H1 (cell line): ENCODE data around the gene NT5DC1. TPM values are rescaled to one million over a fixed set of nuclear protein-coding genes. Genes with fewer than 3 reads are reported as not detected.

Experiments
- CTCF ChIA-PET: fragments of 300-600 bp; sonication (Branson Sonifier 250); formaldehyde crosslinking; loops from one replicate; lab custom pipeline; 2021; ENCODE audit not compliant: partially characterized antibody; lab: Charles Lee
- POLR2A ChIA-PET: fragments of 300-600 bp; sonication (Branson Sonifier 250); formaldehyde crosslinking; loops from one replicate; lab custom pipeline; 2021; ENCODE audit warnings: inconsistent platforms; ENCODE audit not compliant: partially characterized antibody; lab: Charles Lee
- DNase-seq, 2 experiments: peaks; one replicate each; pipeline versions ENCODE4 v3.0.0 to v3.0.0-alpha.2; 2010 to 2022; ENCODE audit warnings: low spot score in 2 of 2, low read depth in 1 of 2, mixed read lengths in 1 of 2
- FAIRE-seq: peaks from 2 replicates; lab custom pipeline; 2011; peaks lifted over from hg19 to GRCh38; lab: Jason Lieb, UNC
- H2AFZ ChIP-seq: 2 replicates; pipeline ENCODE4 v1.8.1; 2012; ENCODE audit warnings: low read length, inconsistent platforms
- H2AK5ac ChIP-seq: 2 replicates; pipeline ENCODE4 v1.6.1; 2013; ENCODE audit warnings: low read depth, low read length
- H2BK120ac ChIP-seq: replicated peaks from 2 replicates; pipeline ENCODE3; 2013; ENCODE audit warnings: low read depth, low read length, inconsistent platforms
- H2BK12ac ChIP-seq: 2 replicates; pipeline ENCODE4 v1.6.1; 2013; ENCODE audit warnings: low read depth, low read length
- H2BK15ac ChIP-seq: 2 replicates; pipeline ENCODE4 v1.6.1; 2013; ENCODE audit warnings: low read length
- H2BK20ac ChIP-seq: 2 replicates; pipeline ENCODE4 v1.6.1; 2013; ENCODE audit warnings: low read length
- H2BK5ac ChIP-seq: 2 replicates; pipeline ENCODE4 v1.6.1; 2013; ENCODE audit warnings: low read depth, low read length
- H3K14ac ChIP-seq: 2 replicates; pipeline ENCODE4 v1.6.1; 2013; ENCODE audit warnings: inconsistent platforms; ENCODE audit not compliant: insufficient read length
- H3K18ac ChIP-seq: 2 replicates; pipeline ENCODE4 v1.6.1; 2013; ENCODE audit warnings: low read length; ENCODE audit errors: extremely low read depth
- H3K23ac ChIP-seq: 2 replicates; pipeline ENCODE4 v1.6.1; 2013; ENCODE audit warnings: inconsistent platforms; ENCODE audit not compliant: insufficient read length
- H3K23me2 ChIP-seq: 2 replicates; pipeline ENCODE4 v1.6.1; 2013; ENCODE audit warnings: low read depth, low read length
- H3K27ac ChIP-seq: 2 replicates; pipeline ENCODE4 v1.6.1; 2011; ENCODE audit warnings: low read depth, low read length, inconsistent platforms
- H3K27me3 ChIP-seq, 4 experiments: replicated peaks in 1 of 4; 1 replicate in 1 of 4; 2 replicates in 3 of 4; pipeline versions ENCODE4 v1.6.1 to v1.8.1; 2011 to 2013; ENCODE audit warnings: low read length in 3 of 4, mild to moderate bottlenecking in 3 of 4, inconsistent platforms in 2 of 4, mixed read lengths in 2 of 4, moderate library complexity in 1 of 4; ENCODE audit not compliant: control insufficient read depth in 3 of 4, insufficient read depth in 3 of 4; ENCODE audit errors: extremely low read depth in 1 of 4
- H3K36me3 ChIP-seq, 4 experiments: 2 replicates each; pipeline versions ENCODE4 v1.6.1 to v1.8.1; 2011 to 2013; ENCODE audit warnings: mild to moderate bottlenecking in 4 of 4, low read length in 3 of 4, moderate library complexity in 2 of 4, control low read depth in 1 of 4, inconsistent platforms in 1 of 4; ENCODE audit not compliant: insufficient read depth in 4 of 4, control insufficient read depth in 2 of 4
- H3K4ac ChIP-seq: replicated peaks from 2 replicates; pipeline ENCODE3; 2013; ENCODE audit warnings: low read length, low read depth, mixed read lengths, inconsistent platforms; ENCODE audit not compliant: insufficient read length
- H3K4me1 ChIP-seq, 4 experiments: replicated peaks in 1 of 4; 1 replicate in 1 of 4; 2 replicates in 3 of 4; pipeline versions ENCODE4 v1.6.1 to v1.8.1; 2011 to 2013; ENCODE audit warnings: low read length in 3 of 4, inconsistent platforms in 2 of 4, mixed read lengths in 1 of 4; ENCODE audit not compliant: insufficient read depth in 4 of 4, control insufficient read depth in 3 of 4
- H3K4me2 ChIP-seq, 2 experiments: 2 replicates each; pipeline versions ENCODE4 v1.6.1 to v1.8.1; 2011 to 2013; ENCODE audit warnings: low read depth in 2 of 2, low read length in 2 of 2, control low read depth in 1 of 2, inconsistent platforms in 1 of 2, mild to moderate bottlenecking in 1 of 2; ENCODE audit not compliant: insufficient read depth in 1 of 2
- H3K4me3 ChIP-seq, 4 experiments: fragments of 200-600, 300-600 bp in 1 of 4; sonication (generic), shearing (Covaris generic), sonication (Bioruptor Twin) in 1 of 4; 2 replicates each; pipeline versions ENCODE4 v1.5.1 to v1.8.1; 2011 to 2016; ENCODE audit warnings: low read length in 4 of 4, low read depth in 3 of 4, control low read depth in 2 of 4, inconsistent platforms in 2 of 4, mild to moderate bottlenecking in 2 of 4, mixed read lengths in 1 of 4, moderate library complexity in 1 of 4; ENCODE audit not compliant: insufficient read depth in 2 of 4; ENCODE audit errors: extremely low read depth in 1 of 4
- H3K56ac ChIP-seq: replicated peaks from 2 replicates; pipeline ENCODE3; 2013; ENCODE audit warnings: low read depth, mild to moderate bottlenecking, mixed read lengths, low read length, inconsistent platforms; ENCODE audit not compliant: insufficient read length
- H3K79me1 ChIP-seq: 2 replicates; pipeline ENCODE4 v1.6.1; 2013; ENCODE audit warnings: low read depth, low read length, control low read depth
- H3K79me2 ChIP-seq, 2 experiments: 2 replicates each; pipeline versions ENCODE4 v1.6.1 to v1.8.1; 2012 to 2013; ENCODE audit warnings: low read length in 2 of 2, mild to moderate bottlenecking in 2 of 2, inconsistent platforms in 1 of 2; ENCODE audit not compliant: insufficient read depth in 2 of 2, control insufficient read depth in 1 of 2
- H3K9ac ChIP-seq, 4 experiments: replicated peaks in 1 of 4; 1 replicate in 1 of 4; 2 replicates in 3 of 4; pipeline versions ENCODE4 v1.6.1 to v1.8.1; 2011 to 2013; ENCODE audit warnings: low read depth in 3 of 4, low read length in 3 of 4, control low read depth in 2 of 4, mild to moderate bottlenecking in 2 of 4, moderate library complexity in 2 of 4, inconsistent platforms in 1 of 4; ENCODE audit errors: extremely low read depth in 1 of 4
- H3K9me3 ChIP-seq, 2 experiments: 2 replicates each; pipeline versions ENCODE4 v1.6.1 to v1.8.1; 2012 to 2013; ENCODE audit warnings: mild to moderate bottlenecking in 2 of 2, moderate library complexity in 2 of 2, control low read depth in 1 of 2, inconsistent platforms in 1 of 2, low read depth in 1 of 2, low read length in 1 of 2, mixed read lengths in 1 of 2; ENCODE audit not compliant: insufficient read depth in 2 of 2
- H4K20me1 ChIP-seq, 2 experiments: replicated peaks in 1 of 2; 2 replicates each; pipeline versions ENCODE3 to v1.8.1; 2011 to 2013; ENCODE audit warnings: inconsistent platforms in 2 of 2, low read length in 2 of 2, mild to moderate bottlenecking in 1 of 2; ENCODE audit not compliant: insufficient read depth in 2 of 2, control insufficient read depth in 1 of 2
- H4K5ac ChIP-seq: 2 replicates; pipeline ENCODE4 v1.6.1; 2013; ENCODE audit warnings: low read length, low read depth, mixed read lengths, inconsistent platforms; ENCODE audit not compliant: insufficient read length
- H4K8ac ChIP-seq: 2 replicates; pipeline ENCODE4 v1.8.0; 2013; ENCODE audit warnings: mild to moderate bottlenecking, moderate library complexity, low read length, inconsistent platforms; ENCODE audit not compliant: insufficient read depth; ENCODE audit errors: extremely low read depth
- H4K91ac ChIP-seq: replicated peaks from 2 replicates; pipeline ENCODE3; 2013; ENCODE audit warnings: low read length, mixed read lengths, inconsistent platforms; ENCODE audit not compliant: insufficient read length
- CBX5 ChIP-seq: fragments of 300-800, 300-1000 bp; sonication (generic); IDR thresholded peaks from 2 replicates; pipeline ENCODE4 v1.7.1; 2016; ENCODE audit warnings: antibody characterized with exemption, low read length, low read depth
- CREB1 ChIP-seq: IDR thresholded peaks from 2 replicates; pipeline ENCODE4 v1.6.1; 2012; ENCODE audit warnings: inconsistent platforms
- CTCF ChIP-seq, 3 experiments: IDR thresholded peaks; 1 replicate in 2 of 3; 2 replicates in 1 of 3; pipeline versions ENCODE4 v1.5.1 to v1.6.1; 2011; ENCODE audit warnings: low read length in 3 of 3, mild to moderate bottlenecking in 3 of 3, inconsistent platforms in 2 of 3, low read depth in 1 of 3, moderate library complexity in 1 of 3; ENCODE audit not compliant: insufficient read depth in 1 of 3; ENCODE audit errors: control extremely low read depth in 1 of 3
- HDAC2 ChIP-seq, 2 experiments: fragments of 300-600 bp in 1 of 2; sonication (generic) in 1 of 2; IDR thresholded peaks; 2 replicates each; pipeline ENCODE4 v1.6.1; 2011 to 2012; ENCODE audit warnings: low read depth in 2 of 2, low read length in 2 of 2, mild to moderate bottlenecking in 2 of 2, moderate library complexity in 2 of 2, borderline replicate concordance in 1 of 2, inconsistent platforms in 1 of 2
- KDM1A ChIP-seq: fragments of 200-600, 300-600 bp; sonication (generic); IDR thresholded peaks from 2 replicates; pipeline ENCODE4 v1.7.1; 2016; ENCODE audit warnings: mild to moderate bottlenecking, low read length, borderline replicate concordance
- SP1 ChIP-seq: IDR thresholded peaks from 2 replicates; pipeline ENCODE4 v1.6.1; 2011; ENCODE audit warnings: low read depth, low read length
- SRF ChIP-seq: IDR thresholded peaks from 2 replicates; pipeline ENCODE4 v1.6.1; 2011; ENCODE audit warnings: mild to moderate bottlenecking, low read depth, low read length, moderate library complexity
- WGBS, 2 experiments: shearing (Covaris generic) in 1 of 2; methylation state at CpG; one replicate each; pipeline versions ENCODE4 v1.1.6 to v1.1.7; 2013 to 2015; ENCODE audit warnings: low lambda C conversion rate in 2 of 2, mixed read lengths in 2 of 2, inconsistent platforms in 1 of 2, low coverage in 1 of 2, missing lambda C conversion rate in 1 of 2; ENCODE audit not compliant: insufficient replicate concordance in 2 of 2, insufficient coverage in 1 of 2, insufficient read length in 1 of 2; ENCODE audit errors: extremely low coverage in 1 of 2, missing lambda C conversion rate in 1 of 2; 5-methylcytosine and 5-hydroxymethylcytosine counted together
- polyA plus RNA-seq, 7 experiments: library from polyadenylated mRNA; depleted of rRNA in 3 of 7; stranded (reverse) in 5 of 7; unstranded in 2 of 7; fragments of >200 nt in 5 of 7; fragments of 200-250 nt in 2 of 7; gene quantifications; 1 replicate in 5 of 7; 2 replicates in 1 of 7; 4 replicates in 1 of 7; pipeline versions ENCODE4 v1.2.1 to v1.2.3, GENCODE V29; 2011 to 2013; ENCODE audit warnings: missing spikeins in 2 of 7, mixed read lengths in 2 of 7
- total RNA-seq: library from RNA; stranded (reverse); fragmentation: NEBNext Ultra II Directional; extraction: Animal tissue kit (Norgen Biotek cat#: 25700); gene quantifications from 2 replicates; pipeline ENCODE4 v1.2.1, GENCODE V29; 2021

Gene NT5DC1
- total and polyA plus RNA-seq, 2 of the 8 experiments (the other 6 are each of a cell fraction or from before 2014, with no cell fraction given), result 25.3 to 72.7 TPM

- Histone ChIP-seq H3K27ac (no peak overlapping the region), H3K79me2 (no peaks in the 10 kb centered on the region), H3K4ac (no peak overlapping the region), H3K9me3 (no peaks in the 10 kb centered on the region), H3K4me3 (no peak overlapping the region), H3K14ac (no peak overlapping the region), H3K23me2 (no peaks in the 10 kb centered on the region), H3K23ac (no peak overlapping the region), H2BK20ac (no peak overlapping the region), H4K91ac (no peak overlapping the region), H3K18ac (no peak overlapping the region), H2BK12ac (no peak overlapping the region), H3K79me1 (no peaks in the 10 kb centered on the region), H2BK5ac (no peak overlapping the region), H3K36me3 (no peaks in the 10 kb centered on the region; a peak in 3 of 8 replicates), H4K20me1 (no peaks in the 10 kb centered on the region), H3K9ac (no peak overlapping the region), H4K5ac (no peak overlapping the region), H3K56ac (no peak overlapping the region), H4K8ac (no peak overlapping the region), H3K4me2 (no peak overlapping the region), H2BK120ac (no peak overlapping the region), H2AFZ (no peak overlapping the region), H2AK5ac (no peak overlapping the region), H3K4me1 (no peaks in the 10 kb centered on the region), H3K27me3 (no peaks in the 10 kb centered on the region), H2BK15ac (no peak overlapping the region)
- POLR2A ChIA-PET, result no interaction called here
- WGBS, 2 experiments, result 83% methylated on average over 2 of the region's 2 CpGs; no CpG with 5 or more reads in 1 of the 2 experiments
- CTCF ChIA-PET, result no interaction called here
- no peak for FAIRE-seq
- DNase-seq, result no peak
- TF ChIP-seq SRF, result no peak
- TF ChIP-seq CTCF (IDR thresholded peaks at IDR 0.05; ENCODE audit: control extremely low read depth in 1 of 3, insufficient read depth in 1 of 3, low read depth in 1 of 3, low read length in 3 of 3), result no peak
- no peak for TF ChIP-seq CREB1
- TF ChIP-seq CBX5, result no peak
- no peak for TF ChIP-seq KDM1A
- TF ChIP-seq HDAC2 (IDR thresholded peaks at IDR 0.05; ENCODE audit: borderline replicate concordance in 1 of 2, low read depth in 2 of 2, low read length in 2 of 2), result no peak
- TF ChIP-seq SP1, result no peak
Measured at GRCh38 chr6:116154887-116155286, 54.2 kb downstream of the NT5DC1 start.
